C4-2B (cell line): ENCODE measurements around the gene RRP8.

Source experiments
- CTCF ChIP-seq: fragments of 450-650 bp; conservative IDR thresholded peaks from 2 replicates; pipeline ENCODE4 v1.5.1; 2017; ENCODE audit warnings: mild to moderate bottlenecking
- ZFX ChIP-seq: fragments of 450-650 bp; IDR thresholded peaks from 2 replicates; pipeline ENCODE4 v1.6.1; 2017

- TF ChIP-seq CTCF (no peak), ZFX (no peak)
These were observed 4.9 kb downstream of the RRP8 start for GRCh38 chr11:6598555-6598954.
